Measurements from ENCODE around the gene GID4.

The GID4 gene

DNA sequence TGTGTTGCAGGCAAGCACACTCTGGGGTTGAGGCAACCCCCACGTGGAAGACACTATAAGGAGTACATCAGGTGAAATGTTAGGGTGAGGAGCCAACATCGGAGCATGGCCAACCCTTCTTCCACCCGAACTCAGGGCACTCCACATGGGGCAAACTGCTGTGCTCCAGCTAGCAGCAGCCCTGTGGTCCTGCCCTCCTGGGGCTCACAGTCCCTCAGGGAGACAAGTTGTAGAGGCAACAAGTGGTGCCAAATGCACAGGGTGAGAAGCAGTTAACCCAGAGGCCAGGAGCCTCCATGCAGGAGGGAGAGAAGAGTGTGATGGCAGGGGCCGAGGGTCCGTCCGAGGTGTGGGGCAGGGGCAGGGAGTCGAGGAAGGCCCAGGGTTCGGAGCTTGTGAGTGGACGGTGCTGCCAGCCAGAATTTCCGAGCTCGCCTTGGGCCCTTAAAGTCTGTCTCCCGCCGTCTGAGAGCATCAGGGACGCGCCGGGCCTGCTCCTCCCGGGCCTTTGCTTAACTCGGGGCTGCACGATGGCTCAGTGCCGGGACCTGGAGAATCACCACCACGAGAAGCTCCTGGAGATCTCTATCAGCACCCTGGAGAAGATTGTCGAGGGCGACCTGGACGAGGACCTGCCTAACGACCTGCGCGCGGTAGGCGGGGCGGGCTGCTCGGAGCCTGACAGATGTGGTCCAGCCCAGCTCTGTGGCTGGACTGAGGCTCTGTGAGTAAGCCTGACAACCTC, 32.5 kb upstream of the GID4 start:
- no peak for DNase-seq (ENCODE audit: low read depth)
- TF ChIP-seq, protein P1, sequence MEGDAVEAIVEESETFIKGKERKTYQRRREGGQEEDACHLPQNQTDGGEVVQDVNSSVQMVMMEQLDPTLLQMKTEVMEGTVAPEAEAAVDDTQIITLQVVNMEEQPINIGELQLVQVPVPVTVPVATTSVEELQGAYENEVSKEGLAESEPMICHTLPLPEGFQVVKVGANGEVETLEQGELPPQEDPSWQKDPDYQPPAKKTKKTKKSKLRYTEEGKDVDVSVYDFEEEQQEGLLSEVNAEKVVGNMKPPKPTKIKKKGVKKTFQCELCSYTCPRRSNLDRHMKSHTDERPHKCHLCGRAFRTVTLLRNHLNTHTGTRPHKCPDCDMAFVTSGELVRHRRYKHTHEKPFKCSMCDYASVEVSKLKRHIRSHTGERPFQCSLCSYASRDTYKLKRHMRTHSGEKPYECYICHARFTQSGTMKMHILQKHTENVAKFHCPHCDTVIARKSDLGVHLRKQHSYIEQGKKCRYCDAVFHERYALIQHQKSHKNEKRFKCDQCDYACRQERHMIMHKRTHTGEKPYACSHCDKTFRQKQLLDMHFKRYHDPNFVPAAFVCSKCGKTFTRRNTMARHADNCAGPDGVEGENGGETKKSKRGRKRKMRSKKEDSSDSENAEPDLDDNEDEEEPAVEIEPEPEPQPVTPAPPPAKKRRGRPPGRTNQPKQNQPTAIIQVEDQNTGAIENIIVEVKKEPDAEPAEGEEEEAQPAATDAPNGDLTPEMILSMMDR (conservative IDR thresholded peaks at IDR 0.05; ENCODE audit: low read depth, low read length) = no peak
- no peak overlapping the region for H3K4me3 ChIP-seq (ENCODE audit: low read depth, low read length)

- H3K4me3 ChIP-seq (ENCODE audit: low read depth, low read length) = no peak overlapping the region
- TF ChIP-seq, protein P1 (conservative IDR thresholded peaks at IDR 0.05; ENCODE audit: low read depth, low read length) = no peak
- DNase-seq (ENCODE audit: low read depth) = peak; percentile 80
Observed at GRCh38 chr17:18008496-18009268, 30.5 kb upstream of the GID4 start.

- no peak for DNase-seq (ENCODE audit: low read depth)
- TF ChIP-seq, protein P1 (conservative IDR thresholded peaks at IDR 0.05; ENCODE audit: low read depth, low read length) = no peak
- no peak overlapping the region for H3K4me3 ChIP-seq (ENCODE audit: low read depth, low read length)
Observed at GRCh38 chr17:18009609-18010420, 29.4 kb upstream of the GID4 start.

GRCh38 chr17:18011286-18011685, 27.9 kb upstream of the GID4 start:
- DNase-seq (ENCODE audit: low read depth) = no peak
- no peak overlapping the region for H3K4me3 ChIP-seq (ENCODE audit: low read depth, low read length)
- TF ChIP-seq, protein P1 (conservative IDR thresholded peaks at IDR 0.05; ENCODE audit: low read depth, low read length) = no peak

DNA sequence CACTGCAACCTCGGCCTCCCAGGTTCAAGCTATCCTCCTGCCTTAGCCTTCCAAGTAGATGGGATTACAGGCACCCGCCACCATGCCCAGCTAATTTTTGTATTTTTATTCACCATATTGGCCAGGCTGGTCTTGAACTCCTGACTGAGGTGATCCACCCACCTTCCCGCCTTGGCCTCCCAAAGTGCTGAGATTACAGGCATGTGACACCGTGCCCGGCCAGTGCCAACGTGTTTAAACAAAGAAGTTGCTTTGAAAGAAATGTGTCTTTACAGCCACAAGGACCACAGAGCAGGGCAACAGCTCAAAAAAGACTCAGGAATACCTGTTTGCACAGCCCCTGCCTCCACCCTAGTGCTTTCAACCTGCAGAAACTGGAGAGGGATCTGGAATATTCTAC, 25.2 kb upstream of the GID4 start:
- H3K4me3 ChIP-seq (ENCODE audit: low read depth, low read length) = no peak overlapping the region
- no peak for DNase-seq (ENCODE audit: low read depth)
- TF ChIP-seq, protein P1 (conservative IDR thresholded peaks at IDR 0.05; ENCODE audit: low read depth, low read length) = no peak

DNA sequence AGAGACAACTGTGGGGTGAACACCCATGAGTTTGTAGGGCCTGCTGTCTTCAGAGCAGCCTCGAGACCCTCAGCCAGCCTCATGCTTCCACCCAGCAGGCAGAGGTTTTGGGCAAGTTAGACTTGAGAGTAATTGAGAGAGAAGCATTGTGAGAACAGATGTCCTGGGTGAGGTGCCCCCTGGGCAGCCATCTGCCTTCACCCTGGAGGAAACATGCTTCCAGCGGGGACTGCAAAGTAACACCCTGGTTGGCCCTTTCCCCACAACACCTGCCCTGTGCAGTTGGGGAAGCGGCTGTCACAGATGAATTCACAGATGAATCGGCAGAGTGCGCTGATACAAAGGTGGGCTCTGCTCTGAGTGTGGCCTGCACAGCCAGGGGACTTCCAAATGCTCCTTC, 23.6 kb upstream of the GID4 start:
- TF ChIP-seq, protein P1 (conservative IDR thresholded peaks at IDR 0.05; ENCODE audit: low read depth, low read length) = no peak
- no peak for DNase-seq (ENCODE audit: low read depth)
- no peak overlapping the region for H3K4me3 ChIP-seq (ENCODE audit: low read depth, low read length)
